GM21381 (cell line): ENCODE data around the gene SPN.
"Not testable (repeated sequence)": the region's sequence is repeated elsewhere in the genome, so short reads cannot be mapped to it uniquely, and the experiment has no call there.

Experiments
- ATAC-seq: cut with Tn5 transposase; IDR thresholded peaks from one replicate; pipeline ENCODE4 v1.9.1; 2021; ENCODE audit warnings: mild to moderate bottlenecking, moderate library complexity; ENCODE audit not compliant: unreplicated experiment

Gene SPN

DNA sequence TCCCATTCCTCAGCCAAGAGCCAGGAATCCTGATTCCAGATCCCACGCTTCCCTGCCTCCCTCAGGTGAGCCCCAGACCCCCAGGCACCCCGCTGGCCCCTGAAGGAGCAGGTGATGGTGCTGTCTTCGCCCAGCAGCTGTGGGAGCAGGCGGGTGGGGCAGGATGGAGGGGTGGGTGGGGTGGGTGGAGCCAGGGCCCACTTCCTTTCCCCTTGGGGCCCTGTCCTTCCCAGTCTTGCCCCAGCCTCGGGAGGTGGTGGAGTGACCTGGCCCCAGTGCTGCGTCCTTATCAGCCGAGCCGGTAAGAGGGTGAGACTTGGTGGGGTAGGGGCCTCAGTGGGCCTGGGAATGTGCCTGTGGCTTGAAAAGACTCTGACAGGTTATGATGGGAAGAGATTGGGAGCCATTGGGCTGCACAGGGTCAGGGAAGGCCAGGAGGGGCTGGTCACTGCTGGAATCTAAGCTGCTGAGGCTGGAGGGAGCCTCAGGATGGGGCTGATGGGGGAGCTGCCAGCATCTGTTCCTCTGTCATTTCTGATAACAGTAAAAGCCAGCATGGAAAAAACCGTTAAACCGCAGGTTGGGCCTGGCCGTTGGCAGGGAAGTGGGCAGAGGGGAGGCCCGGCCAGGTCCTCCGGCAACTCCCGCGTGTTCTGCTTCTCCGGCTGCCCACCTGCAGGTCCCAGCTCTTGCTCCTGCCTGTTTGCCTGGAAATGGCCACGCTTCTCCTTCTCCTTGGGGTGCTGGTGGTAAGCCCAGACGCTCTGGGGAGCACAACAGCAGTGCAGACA is at the start of gene SPN:
Gene SPN (plus strand): TSS at position 232 of the 791 bp plus-strand sequence. CDS start 482 bp downstream, at position 714.
- peak; percentile 33 for ATAC-seq

GRCh38 chr16:29613307-29614057 is 49.6 kb upstream of the SPN start:
- ATAC-seq = peak; percentile 40

DNA sequence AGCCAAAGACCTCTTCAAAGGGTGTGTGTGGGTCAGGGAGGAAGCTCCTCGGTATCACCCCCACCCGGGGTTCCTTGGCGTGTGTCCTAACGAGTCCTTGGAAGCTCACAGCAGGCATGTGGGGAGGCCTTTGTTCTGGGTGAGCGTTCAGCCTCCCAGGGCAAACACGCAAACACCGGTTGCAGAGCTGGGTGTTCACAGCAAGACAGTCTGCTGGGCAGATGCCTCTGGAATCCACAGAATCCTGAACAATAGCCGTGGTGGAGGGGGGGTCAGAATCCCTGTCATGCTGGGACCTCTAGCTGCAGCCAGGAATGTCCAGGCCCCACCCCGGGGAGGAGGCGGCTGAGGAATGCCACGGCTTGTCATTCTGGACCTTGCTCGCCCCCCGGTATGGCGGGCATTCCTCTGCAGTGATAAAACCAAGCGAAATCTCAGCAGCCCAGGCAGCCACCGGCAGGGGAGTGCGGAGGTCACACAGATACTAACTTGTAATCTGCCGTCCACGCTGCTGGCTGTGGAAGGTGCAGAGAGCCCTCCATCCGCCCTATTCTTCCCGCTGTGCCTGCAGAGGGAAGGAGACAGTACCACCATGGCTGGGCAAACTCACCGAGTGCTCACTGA is 48.2 kb upstream of the SPN start:
- ATAC-seq = not testable (repeated sequence)

DNA sequence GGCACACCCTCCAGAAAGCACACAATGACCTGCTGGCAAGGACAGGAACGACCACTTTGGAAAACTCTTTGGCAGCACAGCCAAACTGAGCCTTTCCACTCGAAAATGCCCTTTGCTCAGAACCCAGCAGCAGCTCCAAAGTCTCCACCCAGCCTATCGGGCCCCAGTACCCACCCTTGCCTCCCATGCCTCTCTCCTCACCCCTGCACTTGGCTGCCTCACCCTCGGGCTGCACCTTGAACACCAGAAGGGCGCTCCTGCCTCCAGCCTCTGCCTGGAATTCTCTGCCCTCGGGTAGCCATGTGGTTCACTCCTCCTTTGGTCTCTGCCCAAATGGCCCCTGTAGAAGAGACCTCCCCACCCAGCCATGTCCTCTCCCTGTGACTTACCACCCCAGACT is 46.9 kb upstream of the SPN start:
- ATAC-seq = not testable (repeated sequence)

DNA sequence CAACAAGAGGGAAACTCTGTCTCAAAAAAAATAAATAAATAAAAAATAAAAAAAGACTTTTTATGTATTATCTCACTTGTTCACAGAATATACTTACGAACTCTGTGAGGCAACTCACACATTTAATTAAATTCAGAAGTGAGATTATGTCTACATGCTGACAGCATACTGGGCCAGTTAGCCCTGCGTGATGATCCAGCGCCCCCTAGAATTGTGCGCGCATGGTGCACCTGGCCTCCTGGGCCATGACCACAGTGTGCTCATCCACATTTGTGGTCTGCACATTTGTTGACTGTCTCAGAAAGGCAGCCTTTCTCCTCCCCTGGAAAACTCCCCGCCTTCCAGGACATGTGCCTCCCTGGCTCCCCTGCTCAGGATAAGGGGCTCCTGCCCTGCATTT is 42.5 kb upstream of the SPN start:
- not testable (repeated sequence) for ATAC-seq

DNA sequence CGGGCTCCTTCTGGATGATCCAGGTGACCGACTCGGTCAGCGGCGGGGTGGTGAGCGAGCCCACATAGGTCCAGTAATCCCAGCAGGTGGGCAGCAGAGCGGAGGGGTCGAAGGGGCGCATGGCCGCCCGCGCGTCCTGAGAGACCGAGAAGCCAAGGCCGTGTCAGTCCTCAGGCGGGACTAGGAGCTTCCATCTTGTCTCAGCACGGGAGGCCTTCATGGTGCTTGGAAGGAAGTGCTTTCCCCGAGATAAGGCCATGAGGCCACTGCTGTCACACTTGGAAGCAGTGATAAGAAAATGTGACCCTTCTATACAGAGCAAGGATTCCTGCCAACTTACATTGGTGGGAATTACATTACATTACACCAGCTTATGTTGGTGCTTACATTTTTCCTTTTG is 40.3 kb upstream of the SPN start:
- not testable (repeated sequence) for ATAC-seq

DNA sequence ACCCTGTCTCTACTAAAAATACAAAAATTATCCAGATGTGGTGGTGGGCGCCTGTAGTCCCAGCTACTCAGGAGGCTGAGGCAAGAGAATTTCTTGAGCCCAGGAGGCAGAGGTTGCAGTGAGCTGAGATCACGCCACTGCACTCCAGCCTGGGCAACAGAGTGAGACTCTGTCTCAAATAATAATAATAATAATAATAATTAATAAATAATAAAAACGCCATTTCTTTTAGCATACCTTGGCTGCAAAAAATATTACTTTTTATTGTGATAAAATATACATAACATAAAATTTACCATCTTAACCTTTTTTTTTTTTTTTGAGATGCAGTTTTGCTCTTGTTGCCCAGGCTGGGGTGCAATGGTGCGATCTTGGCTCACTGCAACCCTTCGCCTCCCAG is 39.8 kb upstream of the SPN start:
- not testable (repeated sequence) for ATAC-seq

- not testable (repeated sequence) for ATAC-seq
These were observed 37.9 kb upstream of the SPN start for GRCh38 chr16:29625114-29625513.

GRCh38 chr16:29626778-29627331 is 36.2 kb upstream of the SPN start:
- ATAC-seq = peak; percentile 53

DNA sequence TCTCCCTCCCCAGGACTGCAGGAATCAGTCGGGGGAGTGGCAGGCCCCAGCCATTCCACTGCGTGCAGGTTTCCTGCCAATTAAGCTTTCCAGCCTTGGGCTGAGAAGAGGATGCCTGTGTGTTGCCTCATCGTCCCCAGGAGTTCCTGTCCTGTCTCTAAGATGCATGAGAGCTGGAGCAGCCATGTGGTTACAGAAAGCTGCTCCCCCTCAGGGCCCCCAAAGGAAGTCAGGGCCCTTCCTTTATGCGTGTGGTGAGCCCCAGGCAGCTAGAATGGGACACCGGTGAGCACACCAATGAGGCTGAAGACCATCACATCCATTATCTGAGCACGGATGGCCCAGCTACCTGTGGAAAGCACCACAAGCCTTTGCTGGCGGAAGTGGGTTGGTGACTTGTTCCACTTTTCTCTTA is 35.4 kb upstream of the SPN start:
- ATAC-seq = peak; percentile 57

GRCh38 chr16:29628707-29629106 is 34.3 kb upstream of the SPN start:
- not testable (repeated sequence) for ATAC-seq

DNA sequence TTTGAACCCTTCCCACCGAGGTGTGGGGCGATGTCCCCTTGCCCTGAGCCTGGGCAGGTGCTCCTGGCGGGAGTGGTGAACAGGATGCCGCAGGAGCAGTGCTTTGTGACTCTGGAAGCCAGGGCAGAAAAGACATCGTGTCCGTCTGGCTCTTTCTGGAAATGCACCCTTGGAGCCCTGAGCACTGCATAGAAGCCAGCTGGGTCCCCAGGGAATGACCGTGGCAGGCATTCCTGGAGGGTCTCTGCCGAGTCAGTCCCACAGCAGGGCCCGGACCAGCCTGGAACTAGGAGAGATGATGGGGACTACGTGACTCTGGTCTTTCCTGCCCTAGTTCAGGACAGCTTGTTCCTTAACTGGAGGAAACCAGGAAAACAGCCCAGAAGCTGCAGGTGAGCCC is 33.7 kb upstream of the SPN start:
- ATAC-seq = not testable (repeated sequence)

- not testable (repeated sequence) for ATAC-seq
These were observed 31.4 kb upstream of the SPN start for GRCh38 chr16:29631658-29632057.

- not testable (repeated sequence) for ATAC-seq
These were observed 27.1 kb upstream of the SPN start for GRCh38 chr16:29635902-29636301.

DNA sequence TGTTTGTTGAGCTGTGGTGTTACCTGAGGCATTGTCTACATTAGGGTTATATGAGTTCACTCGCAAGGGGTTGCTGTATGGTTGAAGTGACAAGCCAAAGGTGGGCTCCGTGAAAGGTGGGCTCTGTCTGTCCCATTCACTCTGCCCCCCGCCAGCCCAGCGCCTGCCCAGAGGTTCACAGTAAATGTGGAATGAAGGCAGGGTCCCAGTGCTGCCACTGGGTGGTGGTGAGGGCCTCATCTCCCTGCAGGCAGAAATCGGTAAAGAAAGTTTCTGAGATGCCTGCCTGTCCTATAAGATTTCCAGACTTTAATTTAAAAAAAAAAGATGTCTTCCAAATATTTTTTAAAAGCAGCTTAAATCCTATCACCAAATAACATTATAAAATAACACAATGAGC is 26.7 kb upstream of the SPN start:
- not testable (repeated sequence) for ATAC-seq

DNA sequence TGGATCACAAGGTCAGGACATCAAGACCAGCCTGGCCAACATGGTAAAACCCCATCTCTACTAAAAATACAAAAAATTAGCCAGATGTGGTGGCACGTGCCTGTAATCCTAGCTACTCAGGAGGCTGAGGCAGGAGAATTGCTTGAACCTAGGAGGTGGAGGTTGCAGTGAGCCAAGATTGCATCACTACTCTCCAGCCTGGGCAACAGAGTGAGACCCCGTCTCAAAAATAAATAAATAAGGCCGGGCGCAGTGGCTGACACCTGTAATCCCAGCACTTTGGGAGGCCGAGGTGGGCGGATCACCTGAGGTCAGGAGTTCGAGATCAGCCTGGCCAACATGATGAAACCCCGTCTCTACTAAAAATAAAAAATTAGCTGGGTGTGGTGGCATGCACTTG is 24.3 kb upstream of the SPN start:
- not testable (repeated sequence) for ATAC-seq

DNA sequence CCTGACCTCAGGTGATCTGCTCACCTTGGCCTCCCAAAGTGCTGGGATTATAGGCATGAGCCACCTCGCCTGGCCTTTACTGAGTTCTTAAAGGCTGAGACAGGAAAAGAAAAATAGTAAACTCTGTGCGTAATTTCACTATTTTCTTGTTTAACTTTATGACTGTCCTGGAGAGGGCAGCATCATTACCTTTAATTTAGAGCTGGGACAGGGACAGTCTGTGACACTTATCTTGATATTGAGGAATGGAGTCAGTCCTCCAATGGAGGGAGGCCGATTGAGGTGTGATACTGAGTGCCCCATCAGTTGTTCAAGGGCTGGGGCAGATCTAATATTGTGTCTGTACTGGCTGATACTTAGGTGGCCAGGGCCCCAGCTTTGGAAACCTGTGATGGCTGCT is 21.5 kb upstream of the SPN start:
- no peak for ATAC-seq

DNA sequence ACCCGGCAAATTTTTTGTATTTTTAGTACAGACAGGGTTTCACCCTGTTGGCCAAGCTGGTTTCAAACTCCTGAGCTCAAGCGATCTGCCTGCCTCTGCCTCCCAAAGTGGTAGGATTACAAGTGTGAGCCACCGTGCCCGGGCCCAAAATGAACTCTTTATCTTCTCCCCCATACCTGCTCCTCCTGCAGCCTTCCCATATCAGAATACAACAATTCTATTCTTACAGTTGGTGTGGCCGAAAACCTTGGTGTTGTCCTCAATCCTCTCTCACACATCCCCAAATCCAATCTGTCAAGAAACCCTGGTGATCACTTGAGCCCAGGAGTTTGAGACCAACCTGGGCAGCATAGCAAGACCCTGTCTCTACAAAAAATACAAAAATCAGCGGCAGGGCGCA is 19.5 kb upstream of the SPN start:
- no peak for ATAC-seq

- no peak for ATAC-seq
These were observed 18.6 kb upstream of the SPN start for GRCh38 chr16:29644338-29644857.

DNA sequence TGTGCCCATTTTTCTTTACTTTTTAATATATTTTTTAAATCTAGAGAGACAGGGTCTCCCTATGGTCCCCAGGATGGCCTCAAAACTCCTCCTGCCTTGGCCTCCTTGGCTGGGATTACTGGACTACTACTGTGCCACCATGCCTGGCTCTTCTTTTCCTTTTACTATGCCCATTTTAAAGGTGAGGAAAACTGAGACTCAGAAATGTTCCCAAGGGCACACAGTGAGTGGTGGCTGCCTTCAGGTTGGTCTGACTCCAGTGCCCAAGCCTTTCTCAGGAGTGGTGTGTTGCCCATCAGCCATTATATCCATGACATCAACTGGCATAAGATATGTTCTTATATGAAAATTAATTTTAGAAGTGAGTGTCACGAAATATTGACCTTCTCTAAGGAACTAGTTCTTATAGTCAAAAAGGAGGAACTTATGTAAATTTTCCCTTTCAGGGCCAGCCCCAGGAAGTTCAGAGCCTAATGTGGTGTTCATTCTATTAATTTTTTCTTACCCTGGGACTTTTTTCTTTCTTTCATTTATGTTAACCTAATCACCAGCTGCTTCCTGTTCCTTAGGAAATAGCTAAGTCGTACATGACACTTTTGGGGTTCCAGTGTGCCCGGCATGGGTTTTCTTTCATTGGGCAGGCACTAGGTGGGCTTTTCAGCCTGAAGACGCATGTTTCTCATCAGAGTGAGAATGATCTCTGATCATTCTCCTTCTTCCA is 17.9 kb upstream of the SPN start:
- ATAC-seq = peak; percentile 35
